BE2C (cell line): ENCODE measurements around the gene KRT31.
"Not testable (repeated sequence)": the region's sequence is repeated elsewhere in the genome, so short reads cannot be mapped to it uniquely, and the experiment has no call there.

Experiments
- DNase-seq: peaks from one replicate; pipeline ENCODE4 v3.0.0-alpha.2; 2020
- H3K27me3 ChIP-seq: fragments of 250-450 bp; sonication (Bioruptor Pico); 2 replicates; pipeline ENCODE4 v1.5.1; 2020; ENCODE audit warnings: mild to moderate bottlenecking
- H3K36me3 ChIP-seq: fragments of 250-450 bp; sonication (Bioruptor Pico); 2 replicates; pipeline ENCODE4 v1.5.1; 2020; ENCODE audit warnings: mild to moderate bottlenecking
- H3K4me1 ChIP-seq: fragments of 250-450 bp; sonication (Bioruptor Pico); 2 replicates; pipeline ENCODE4 v1.5.1; 2020
- H3K4me3 ChIP-seq: 2 replicates; pipeline ENCODE4 v1.5.1; 2011; ENCODE audit warnings: low read depth, low read length
- H3K9me3 ChIP-seq: fragments of 250-450 bp; sonication (Bioruptor Pico); 2 replicates; pipeline ENCODE4 v1.5.1; 2020
- TF ChIP-seq, protein P1 (sequence below): IDR thresholded peaks from 2 replicates; pipeline ENCODE4 v1.5.1; 2012; ENCODE audit warnings: mild to moderate bottlenecking, low read depth, low read length

KRT31 gene

DNA sequence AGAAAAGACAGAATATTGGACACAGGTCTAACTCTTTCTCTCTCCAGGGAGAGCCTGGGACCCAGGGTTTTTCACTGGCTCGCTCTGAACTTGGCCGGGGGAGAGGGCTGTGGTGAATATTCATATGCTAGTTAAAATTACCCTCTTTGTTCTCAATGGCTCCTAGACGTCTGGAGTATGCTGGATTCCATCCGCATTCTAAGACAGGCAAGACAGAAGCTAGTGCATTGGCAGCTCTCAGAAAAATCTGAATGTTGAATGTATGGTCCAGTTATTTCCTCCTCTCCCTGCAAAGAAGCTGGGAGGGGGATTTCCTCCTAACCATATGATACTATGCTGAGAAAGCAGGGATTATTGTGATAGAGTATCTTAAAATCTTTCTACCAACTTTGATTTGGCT, 9.7 kb downstream of the KRT31 start:
- DNase-seq = no peak
- no peaks in the 10 kb centered on the region for H3K36me3 ChIP-seq
- no peaks in the 10 kb centered on the region for H3K4me1 ChIP-seq
- TF ChIP-seq, protein P1, sequence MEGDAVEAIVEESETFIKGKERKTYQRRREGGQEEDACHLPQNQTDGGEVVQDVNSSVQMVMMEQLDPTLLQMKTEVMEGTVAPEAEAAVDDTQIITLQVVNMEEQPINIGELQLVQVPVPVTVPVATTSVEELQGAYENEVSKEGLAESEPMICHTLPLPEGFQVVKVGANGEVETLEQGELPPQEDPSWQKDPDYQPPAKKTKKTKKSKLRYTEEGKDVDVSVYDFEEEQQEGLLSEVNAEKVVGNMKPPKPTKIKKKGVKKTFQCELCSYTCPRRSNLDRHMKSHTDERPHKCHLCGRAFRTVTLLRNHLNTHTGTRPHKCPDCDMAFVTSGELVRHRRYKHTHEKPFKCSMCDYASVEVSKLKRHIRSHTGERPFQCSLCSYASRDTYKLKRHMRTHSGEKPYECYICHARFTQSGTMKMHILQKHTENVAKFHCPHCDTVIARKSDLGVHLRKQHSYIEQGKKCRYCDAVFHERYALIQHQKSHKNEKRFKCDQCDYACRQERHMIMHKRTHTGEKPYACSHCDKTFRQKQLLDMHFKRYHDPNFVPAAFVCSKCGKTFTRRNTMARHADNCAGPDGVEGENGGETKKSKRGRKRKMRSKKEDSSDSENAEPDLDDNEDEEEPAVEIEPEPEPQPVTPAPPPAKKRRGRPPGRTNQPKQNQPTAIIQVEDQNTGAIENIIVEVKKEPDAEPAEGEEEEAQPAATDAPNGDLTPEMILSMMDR = no peak
- no peaks in the 10 kb centered on the region; the same call in 1 of the 2 replicates for H3K9me3 ChIP-seq
- H3K27me3 ChIP-seq = peaks cover 16% of the 10 kb centered on the region
- H3K4me3 ChIP-seq = no peak overlapping the region

DNA sequence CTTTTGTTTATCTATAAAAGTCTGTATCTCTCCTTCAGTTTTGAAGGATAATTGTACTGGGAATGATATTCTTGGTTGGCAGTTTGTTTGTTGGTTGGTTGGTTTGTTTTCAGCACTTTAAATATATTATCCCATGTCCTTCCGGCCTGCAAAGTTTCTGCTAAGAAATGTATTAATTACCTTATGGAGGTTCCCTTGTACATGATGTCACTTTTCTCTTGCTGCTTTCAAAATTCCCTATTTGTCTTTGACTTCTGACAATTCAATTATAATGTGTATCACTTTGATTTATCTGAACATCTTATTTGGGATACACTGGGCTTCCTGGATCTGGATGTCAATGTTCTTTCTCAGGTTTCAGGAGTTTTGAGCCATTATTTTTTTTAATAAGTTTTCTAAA, 11.2 kb downstream of the KRT31 start:
- Histone ChIP-seq H3K27me3 (peaks cover 29% of the 10 kb centered on the region), H3K9me3 (no peaks in the 10 kb centered on the region; the same call in 1 of the 2 replicates), H3K4me3 (no peak overlapping the region), H3K36me3 (no peaks in the 10 kb centered on the region), H3K4me1 (no peaks in the 10 kb centered on the region)
- TF ChIP-seq, protein P1 = no peak
- no peak for DNase-seq

DNA sequence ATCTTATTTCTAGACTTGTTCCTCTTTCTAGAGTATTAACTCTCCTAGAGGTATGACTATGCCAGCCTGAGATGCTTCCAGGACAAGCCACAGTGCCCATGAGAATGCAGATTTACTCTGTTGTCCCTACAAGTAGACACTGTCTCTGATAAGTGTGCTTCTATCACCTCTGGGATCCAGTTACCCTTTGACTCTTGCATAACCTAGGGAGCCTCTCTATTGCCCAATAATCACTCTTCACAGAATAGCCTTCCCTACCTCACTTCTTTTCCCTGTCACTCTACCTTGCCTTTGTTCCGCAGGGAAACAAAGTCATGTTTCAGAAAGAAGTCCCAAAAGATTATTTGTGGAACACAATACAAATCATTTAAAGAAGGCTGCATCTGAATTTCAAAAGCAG, 13.7 kb downstream of the KRT31 start:
- no peaks in the 10 kb centered on the region for H3K4me1 ChIP-seq
- peaks cover 39% of the 10 kb centered on the region for H3K27me3 ChIP-seq
- H3K36me3 ChIP-seq = no peaks in the 10 kb centered on the region
- TF ChIP-seq, protein P1 = no peak
- H3K4me3 ChIP-seq = no peak overlapping the region
- H3K9me3 ChIP-seq = no peaks in the 10 kb centered on the region; the same call in 1 of the 2 replicates
- DNase-seq = no peak

DNA sequence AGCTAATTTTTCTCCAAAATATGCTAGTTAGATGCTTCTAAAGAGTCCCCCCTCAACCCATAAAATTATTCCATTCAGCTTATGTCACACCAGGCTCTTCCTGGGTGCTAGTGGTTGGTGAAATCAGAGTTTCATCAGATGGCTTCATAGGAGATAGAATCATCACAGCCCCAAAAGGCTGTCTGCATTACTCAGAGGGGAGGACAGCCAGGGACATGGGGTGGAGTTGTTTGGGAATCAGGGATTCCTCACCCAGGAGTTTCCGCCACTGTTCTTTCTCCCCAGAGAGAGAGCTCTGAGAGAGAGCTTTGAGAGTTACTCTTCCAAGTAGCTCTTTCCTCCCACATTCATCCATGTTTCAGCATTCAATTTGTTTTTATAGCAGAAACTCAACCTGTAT, 15.0 kb downstream of the KRT31 start:
- Histone ChIP-seq H3K36me3 (no peaks in the 10 kb centered on the region), H3K4me3 (no peak overlapping the region), H3K4me1 (no peaks in the 10 kb centered on the region), H3K9me3 (no peaks in the 10 kb centered on the region; the same call in 1 of the 2 replicates), H3K27me3 (peaks cover 34% of the 10 kb centered on the region)
- TF ChIP-seq, protein P1 = no peak
- no peak for DNase-seq

DNA sequence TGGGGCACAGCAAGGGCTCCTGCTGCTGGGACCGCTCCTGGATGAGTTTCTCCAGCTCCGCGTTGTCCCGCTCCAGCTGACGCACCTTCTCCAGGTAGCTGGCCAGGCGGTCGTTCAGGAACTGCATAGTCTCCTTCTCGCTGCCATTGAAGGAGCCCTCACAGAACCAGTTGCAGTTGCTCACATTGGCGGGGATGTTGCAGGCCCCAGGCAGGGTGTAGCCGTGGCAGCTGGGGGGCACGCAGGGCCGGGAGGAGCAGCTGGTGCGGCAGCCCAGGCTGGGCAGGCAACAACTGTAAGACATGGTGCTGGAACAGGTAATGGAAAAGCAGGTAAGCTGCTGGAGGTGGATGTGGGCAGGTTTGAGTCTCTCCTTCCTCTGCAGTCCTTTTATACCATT, 15.5 kb downstream of the KRT31 start, which contains the start of gene KRT34:
Gene KRT34 (minus strand): TSS at position 364 of the 400 bp plus-strand sequence. CDS start 60 bp downstream, at position 304.
- not testable (repeated sequence) for H3K36me3 ChIP-seq, H3K4me3 ChIP-seq, H3K9me3 ChIP-seq, DNase-seq, H3K4me1 ChIP-seq
- peaks cover 35% of the 10 kb centered on the region for H3K27me3 ChIP-seq

DNA sequence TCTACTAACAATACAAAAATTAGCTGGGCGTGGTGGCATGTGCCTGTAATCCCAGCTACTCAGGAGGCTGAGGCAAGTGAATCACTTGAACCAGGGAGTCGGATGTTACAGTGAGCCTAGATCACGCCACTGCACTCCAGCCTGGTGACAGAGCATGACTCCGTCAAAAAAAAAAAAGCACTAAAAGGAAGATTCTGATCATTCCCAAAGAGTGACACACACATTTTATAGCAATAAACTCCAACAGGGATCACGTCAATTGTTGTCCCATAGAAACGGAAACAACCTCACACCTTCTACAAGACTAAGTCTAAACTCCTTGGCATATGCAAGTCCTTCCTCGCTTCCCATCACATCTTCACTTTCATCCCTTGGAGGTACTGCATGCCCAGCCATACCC, 17.3 kb downstream of the KRT31 start:
- H3K4me3 ChIP-seq, H3K4me1 ChIP-seq, DNase-seq, H3K9me3 ChIP-seq, H3K36me3 ChIP-seq: not testable (repeated sequence)
- H3K27me3 ChIP-seq = peaks cover 36% of the 10 kb centered on the region

DNA sequence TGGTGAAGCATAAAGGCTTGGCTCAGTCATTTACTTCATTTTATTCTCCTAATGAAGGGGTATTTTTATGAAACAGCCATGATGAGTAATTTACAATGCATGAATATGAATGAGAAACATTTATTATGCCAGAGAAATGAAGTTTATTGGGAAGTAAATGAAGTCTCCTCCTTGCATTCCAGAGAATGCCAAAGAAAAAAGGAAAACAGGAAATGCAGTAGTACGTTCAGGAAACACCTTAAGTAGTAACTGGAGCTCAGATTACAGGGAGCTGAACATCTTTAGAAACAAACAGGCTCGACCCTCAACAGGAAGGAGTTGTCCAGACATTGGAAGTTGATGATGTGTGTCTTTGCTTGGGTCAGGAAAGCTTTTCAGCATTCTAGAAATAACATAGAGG, 19.9 kb downstream of the KRT31 start:
- H3K27me3 ChIP-seq = peaks cover 28% of the 10 kb centered on the region
- no peaks in the 10 kb centered on the region; the same call in 1 of the 2 replicates for H3K9me3 ChIP-seq
- DNase-seq = no peak
- no peaks in the 10 kb centered on the region for H3K4me1 ChIP-seq
- no peaks in the 10 kb centered on the region for H3K36me3 ChIP-seq
- TF ChIP-seq, protein P1 = no peak
- H3K4me3 ChIP-seq = no peak overlapping the region
